ENCODE results near the gene GLG1. TPM values are rescaled to one million over a fixed set of nuclear protein-coding genes. Genes with fewer than 3 reads are reported as not detected.

Gene GLG1
- total and polyA plus RNA-seq, 12 donors = 31.6 to 146 (median 112) TPM

DNA sequence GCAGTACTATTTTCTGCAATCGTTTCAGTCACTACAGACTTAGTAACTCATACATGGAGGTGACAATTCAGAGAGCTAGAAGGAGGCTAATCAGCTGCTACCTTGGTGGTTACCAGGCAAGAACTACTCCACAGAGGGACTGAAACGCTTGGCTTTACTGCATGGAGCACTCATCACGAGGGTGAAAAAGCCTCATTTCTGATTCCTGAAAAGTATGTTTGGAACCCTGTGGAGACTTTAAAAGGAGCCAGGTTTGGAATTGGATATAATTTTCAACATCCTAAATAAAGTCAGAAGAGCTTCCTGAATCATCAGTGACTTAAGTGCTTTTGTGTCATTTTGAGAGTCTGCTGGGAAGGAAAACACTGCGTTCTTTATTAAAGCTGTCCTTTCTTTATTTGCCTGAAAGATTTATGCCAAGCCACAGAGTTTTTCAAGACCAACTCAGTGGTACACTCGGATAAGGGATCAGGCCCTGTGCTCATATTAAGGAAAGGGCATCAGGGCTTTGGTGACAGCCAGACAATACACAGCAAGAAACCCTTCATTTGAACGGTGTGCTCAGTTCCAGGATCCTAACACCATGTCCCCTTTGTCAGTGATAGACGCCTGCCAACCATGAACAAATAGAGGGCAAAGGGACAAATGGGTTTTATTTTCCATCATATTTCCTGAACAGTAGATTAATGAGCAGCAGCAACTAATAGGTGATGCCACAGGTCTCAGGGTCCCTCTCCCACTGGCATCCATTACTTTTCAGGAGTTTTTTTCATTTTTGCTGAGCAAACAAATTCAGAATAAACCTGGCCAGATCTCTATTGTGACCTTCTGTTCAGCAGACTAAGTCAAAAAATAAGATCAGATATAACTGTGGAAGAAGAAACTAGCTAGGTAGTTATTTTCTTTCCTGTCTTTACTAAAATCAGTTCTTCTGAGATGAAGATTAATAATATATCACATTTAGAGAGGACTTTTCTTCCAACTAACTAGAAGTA, 105.1 kb downstream of the GLG1 start:
- Histone ChIP-seq H3K27ac (no peak overlapping the region), H3K4me3 (no peak overlapping the region), H3K9me3 (replicated peaks in 1 of 3) (no peaks in the 10 kb centered on the region), H3K4me1 (replicated peaks in 1 of 2) (peaks cover 0 to 11% of the 10 kb centered on the region in 2 donors), H3K27me3 (no peaks in the 10 kb centered on the region), H3K36me3 (replicated peaks in 1 of 2) (peaks cover 0 to 6% of the 10 kb centered on the region in 2 donors)
- intact Hi-C loops (cut with DNase I) = no loop called here
- TF ChIP-seq, protein P1, sequence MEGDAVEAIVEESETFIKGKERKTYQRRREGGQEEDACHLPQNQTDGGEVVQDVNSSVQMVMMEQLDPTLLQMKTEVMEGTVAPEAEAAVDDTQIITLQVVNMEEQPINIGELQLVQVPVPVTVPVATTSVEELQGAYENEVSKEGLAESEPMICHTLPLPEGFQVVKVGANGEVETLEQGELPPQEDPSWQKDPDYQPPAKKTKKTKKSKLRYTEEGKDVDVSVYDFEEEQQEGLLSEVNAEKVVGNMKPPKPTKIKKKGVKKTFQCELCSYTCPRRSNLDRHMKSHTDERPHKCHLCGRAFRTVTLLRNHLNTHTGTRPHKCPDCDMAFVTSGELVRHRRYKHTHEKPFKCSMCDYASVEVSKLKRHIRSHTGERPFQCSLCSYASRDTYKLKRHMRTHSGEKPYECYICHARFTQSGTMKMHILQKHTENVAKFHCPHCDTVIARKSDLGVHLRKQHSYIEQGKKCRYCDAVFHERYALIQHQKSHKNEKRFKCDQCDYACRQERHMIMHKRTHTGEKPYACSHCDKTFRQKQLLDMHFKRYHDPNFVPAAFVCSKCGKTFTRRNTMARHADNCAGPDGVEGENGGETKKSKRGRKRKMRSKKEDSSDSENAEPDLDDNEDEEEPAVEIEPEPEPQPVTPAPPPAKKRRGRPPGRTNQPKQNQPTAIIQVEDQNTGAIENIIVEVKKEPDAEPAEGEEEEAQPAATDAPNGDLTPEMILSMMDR (IDR thresholded peaks at IDR 0.05) = no peak
- TF ChIP-seq POLR2A (IDR thresholded peaks at IDR 0.05) = no peak
- no peak for DNase-seq
- WGBS, 4 donors = 68 to 76% (median 68%) methylated on average over 6 to 7 of the region's 7 CpGs

DNA sequence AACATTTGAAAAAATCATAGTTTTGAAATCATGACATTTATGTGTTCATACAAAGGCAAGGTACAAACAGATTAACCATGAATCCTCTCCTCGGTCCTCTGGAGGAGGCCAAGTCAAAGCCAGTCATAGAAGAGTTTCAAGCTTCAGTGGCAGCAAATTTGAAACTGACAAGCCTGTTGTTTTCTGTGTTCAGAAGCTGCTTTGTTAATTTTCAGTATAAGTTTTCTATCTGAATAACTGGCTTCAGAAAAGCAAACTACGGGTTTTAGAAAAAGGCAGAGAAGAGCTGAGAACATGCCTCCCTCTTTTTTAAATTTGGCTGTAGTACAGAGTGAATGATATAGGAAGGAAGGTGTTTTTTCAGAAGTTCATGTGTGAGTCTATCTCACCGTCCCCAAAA, 106.0 kb downstream of the GLG1 start:
- DNase-seq = no peak
- WGBS, 4 donors = 84 to 88% (median 86%) methylated on average over 3 of the region's 3 CpGs
- no peak for TF ChIP-seq POLR2A (IDR thresholded peaks at IDR 0.05)
- TF ChIP-seq, protein P1 (IDR thresholded peaks at IDR 0.05) = no peak
- intact Hi-C loops (cut with DNase I) = no loop called here
- Histone ChIP-seq H3K4me1 (replicated peaks in 1 of 2) (peaks cover 0 to 11% of the 10 kb centered on the region in 2 donors), H3K27me3 (no peaks in the 10 kb centered on the region), H3K36me3 (replicated peaks in 1 of 2) (peaks cover 0 to 11% of the 10 kb centered on the region in 2 donors), H3K27ac (no peak overlapping the region), H3K9me3 (replicated peaks in 1 of 3) (no peaks in the 10 kb centered on the region), H3K4me3 (no peak overlapping the region)

DNA sequence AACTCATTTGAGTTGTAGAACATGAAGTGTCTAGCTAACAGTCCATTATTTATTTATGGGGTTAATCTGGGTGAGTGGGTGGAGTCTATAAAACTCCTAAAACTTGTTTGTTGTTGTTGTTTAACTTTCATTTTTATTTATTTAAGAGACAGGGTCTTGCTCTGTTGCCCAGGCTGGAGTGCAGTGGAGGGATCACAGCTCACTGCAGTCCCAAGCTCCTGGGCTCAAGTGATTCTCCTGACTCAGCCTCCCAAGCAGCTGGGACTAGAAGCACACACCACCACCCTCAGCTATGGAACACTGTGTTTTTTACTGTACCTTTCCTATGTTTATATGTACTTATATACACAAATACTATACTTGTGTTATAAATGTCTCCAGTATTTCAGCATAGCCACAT, 107.8 kb downstream of the GLG1 start:
- no peaks in the 10 kb centered on the region for H3K27me3 ChIP-seq
- H3K27ac ChIP-seq = no peak overlapping the region
- H3K36me3 ChIP-seq (replicated peaks in 1 of 2) = peaks cover 0 to 25% of the 10 kb centered on the region in 2 donors
- no peak for DNase-seq
- no peak for TF ChIP-seq POLR2A (IDR thresholded peaks at IDR 0.05)
- TF ChIP-seq, protein P1 (IDR thresholded peaks at IDR 0.05) = no peak
- H3K4me1 ChIP-seq (replicated peaks in 1 of 2) = peaks cover 0 to 11% of the 10 kb centered on the region in 2 donors
- H3K4me3 ChIP-seq = no peak overlapping the region
- no peaks in the 10 kb centered on the region for H3K9me3 ChIP-seq (replicated peaks in 1 of 3)
- intact Hi-C loops (cut with DNase I) = no loop called here

DNA sequence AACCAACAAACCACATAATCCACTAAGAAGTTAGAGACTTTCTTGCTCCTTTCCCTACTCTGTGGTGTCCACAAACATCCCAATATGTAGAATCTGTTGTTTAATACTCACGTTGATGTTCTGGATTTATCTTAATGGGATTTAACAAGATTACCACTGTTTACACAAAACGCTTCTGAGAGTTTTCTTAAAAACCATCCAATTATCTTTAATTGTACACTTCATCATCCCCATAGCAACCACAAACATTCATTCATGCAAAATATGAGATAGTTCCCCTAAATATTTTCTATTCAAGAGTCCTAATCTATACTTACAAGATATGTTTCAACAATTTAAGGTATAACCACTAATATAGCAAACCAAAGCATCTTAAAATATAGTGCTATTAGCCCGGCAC, 109.2 kb downstream of the GLG1 start:
- Histone ChIP-seq H3K4me1 (replicated peaks in 1 of 2) (peaks cover 0 to 11% of the 10 kb centered on the region in 2 donors), H3K9me3 (replicated peaks in 1 of 3) (no peaks in the 10 kb centered on the region), H3K27ac (no peak overlapping the region), H3K36me3 (replicated peaks in 1 of 2) (peaks cover 0 to 23% of the 10 kb centered on the region in 2 donors), H3K27me3 (no peaks in the 10 kb centered on the region), H3K4me3 (no peak overlapping the region)
- intact Hi-C loops (cut with DNase I) = no loop called here
- 89 to 94% (median 89%) methylated on average over 3 of the region's 3 CpGs for WGBS, 4 donors
- TF ChIP-seq, protein P1 (IDR thresholded peaks at IDR 0.05) = no peak
- no peak for TF ChIP-seq POLR2A (IDR thresholded peaks at IDR 0.05)
- no peak for DNase-seq
